ENCODE measurements around the gene OPCML.

The OPCML gene

DNA sequence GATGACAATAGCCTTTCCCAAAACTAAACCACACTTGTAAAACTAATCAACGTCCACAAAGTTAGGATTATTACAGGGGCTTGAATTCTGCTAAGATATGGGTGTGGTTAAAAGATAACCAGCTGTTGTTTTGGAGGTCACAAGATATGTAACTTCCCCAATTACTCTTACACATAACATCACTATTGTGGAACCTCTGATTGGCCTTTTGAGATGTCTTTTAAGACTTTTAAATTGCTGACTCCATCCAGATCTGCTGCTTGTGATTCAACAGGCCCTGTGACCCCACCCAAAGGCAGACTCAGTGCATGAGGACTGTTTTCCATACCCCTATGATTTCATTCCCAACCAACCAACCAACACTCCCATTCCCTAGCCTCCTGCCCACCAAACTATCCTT, 893.9 kb downstream of the OPCML start:
- Histone ChIP-seq H3K4me1 (ENCODE audit: control insufficient read depth in 2 of 2, insufficient read depth in 1 of 2, low read depth in 1 of 2, low read length in 2 of 2) (peaks cover 0 to 4% of the 10 kb centered on the region in 2 donors), H2AFZ (ENCODE audit: low read length) (no peak overlapping the region), H4K91ac (ENCODE audit: low read depth, low read length, poor library complexity) (no peak overlapping the region), H3K4ac (ENCODE audit: low read length) (no peak overlapping the region), H3K27ac (replicated peaks; ENCODE audit: low read length) (no peak overlapping the region), H3K18ac (ENCODE audit: low read length) (no peak overlapping the region), H3K27me3 (ENCODE audit: control insufficient read depth in 3 of 3, insufficient read depth in 3 of 3, low read depth in 1 of 3, low read length in 3 of 3) (no peaks in the 10 kb centered on the region), H3K23ac (ENCODE audit: low read depth, low read length, poor library complexity) (no peak overlapping the region), H2BK12ac (ENCODE audit: low read length) (no peak overlapping the region), H2BK15ac (ENCODE audit: low read length) (no peak overlapping the region), H2BK120ac (ENCODE audit: low read depth, low read length) (no peak overlapping the region), H3K9me3 (replicated peaks in 1 of 2; ENCODE audit: control insufficient read depth in 2 of 2, insufficient read depth in 1 of 2, low read depth in 1 of 2, low read length in 2 of 2) (no peaks in the 10 kb centered on the region), H3K14ac (ENCODE audit: low read length) (no peak overlapping the region), H2BK5ac (ENCODE audit: low read length) (no peak overlapping the region), H4K8ac (ENCODE audit: low read depth, low read length) (no peak overlapping the region), H3K9ac (ENCODE audit: low read depth, low read length, poor library complexity) (no peak overlapping the region), H3K79me1 (ENCODE audit: low read depth, low read length) (no peaks in the 10 kb centered on the region), H3K4me3 (ENCODE audit: low read length in 2 of 2) (no peak overlapping the region), H3K4me2 (ENCODE audit: insufficient read depth, low read length, poor library complexity, severe bottlenecking) (no peak overlapping the region), H3K36me3 (replicated peaks in 1 of 2; ENCODE audit: control insufficient read depth in 2 of 2, insufficient read depth in 2 of 2, low read length in 2 of 2) (no peaks in the 10 kb centered on the region), H2AK5ac (ENCODE audit: low read depth, low read length) (no peak overlapping the region)
- no CpG with 5 or more reads among the region's 1 CpG for WGBS, 2 donors (ENCODE audit: extremely low coverage in 2 of 2, insufficient read length in 2 of 2, insufficient replicate concordance in 1 of 2)
- no peak for DNase-seq (ENCODE audit: low spot score)

DNA sequence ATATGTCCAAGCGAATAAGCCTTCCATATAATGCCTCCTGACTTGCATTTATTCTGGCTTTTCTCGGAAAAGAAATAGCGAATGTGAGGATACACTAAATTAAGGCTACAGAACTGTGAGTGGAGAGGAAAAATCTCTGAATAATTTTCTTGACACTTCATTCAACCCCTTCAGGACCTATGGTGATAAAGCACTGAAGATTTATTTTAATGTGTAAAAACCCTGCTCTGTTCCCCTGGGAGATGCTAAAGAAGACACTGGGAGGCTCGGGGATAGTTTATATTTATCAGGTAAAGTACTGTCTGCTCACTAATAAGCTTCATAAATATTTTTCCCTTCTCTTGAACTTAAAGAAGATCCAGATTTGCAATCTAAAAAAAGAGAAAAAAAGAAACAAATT, 895.8 kb downstream of the OPCML start:
- no peak overlapping the region for H3K9ac ChIP-seq (ENCODE audit: low read depth, low read length, poor library complexity)
- H3K36me3 ChIP-seq (replicated peaks in 1 of 2; ENCODE audit: control insufficient read depth in 2 of 2, insufficient read depth in 2 of 2, low read length in 2 of 2): no peaks in the 10 kb centered on the region
- no peak overlapping the region for H2BK15ac ChIP-seq (ENCODE audit: low read length)
- H3K4me1 ChIP-seq (ENCODE audit: control insufficient read depth in 2 of 2, insufficient read depth in 1 of 2, low read depth in 1 of 2, low read length in 2 of 2): no peaks in the 10 kb centered on the region
- H2BK12ac ChIP-seq (ENCODE audit: low read length): no peak overlapping the region
- H3K79me1 ChIP-seq (ENCODE audit: low read depth, low read length): no peaks in the 10 kb centered on the region
- H3K18ac ChIP-seq (ENCODE audit: low read length): no peak overlapping the region
- H2BK5ac ChIP-seq (ENCODE audit: low read length): no peak overlapping the region
- no peak overlapping the region for H3K4me2 ChIP-seq (ENCODE audit: insufficient read depth, low read length, poor library complexity, severe bottlenecking)
- WGBS, 2 donors (ENCODE audit: extremely low coverage in 2 of 2, insufficient read length in 2 of 2, insufficient replicate concordance in 1 of 2): no CpG with 5 or more reads among the region's 4 CpGs
- no peak overlapping the region for H3K4me3 ChIP-seq (ENCODE audit: low read length in 2 of 2)
- H2AK5ac ChIP-seq (ENCODE audit: low read depth, low read length): no peak overlapping the region
- DNase-seq (ENCODE audit: low spot score): no peak
- no peak overlapping the region for H4K8ac ChIP-seq (ENCODE audit: low read depth, low read length)
- no peak overlapping the region for H3K23ac ChIP-seq (ENCODE audit: low read depth, low read length, poor library complexity)
- no peak overlapping the region for H3K4ac ChIP-seq (ENCODE audit: low read length)
- H2AFZ ChIP-seq (ENCODE audit: low read length): no peak overlapping the region
- no peak overlapping the region for H3K14ac ChIP-seq (ENCODE audit: low read length)
- no peak overlapping the region for H4K91ac ChIP-seq (ENCODE audit: low read depth, low read length, poor library complexity)
- no peak overlapping the region for H2BK120ac ChIP-seq (ENCODE audit: low read depth, low read length)
- H3K9me3 ChIP-seq (replicated peaks in 1 of 2; ENCODE audit: control insufficient read depth in 2 of 2, insufficient read depth in 1 of 2, low read depth in 1 of 2, low read length in 2 of 2): no peaks in the 10 kb centered on the region
- no peaks in the 10 kb centered on the region for H3K27me3 ChIP-seq (ENCODE audit: control insufficient read depth in 3 of 3, insufficient read depth in 3 of 3, low read depth in 1 of 3, low read length in 3 of 3)
- H3K27ac ChIP-seq (replicated peaks; ENCODE audit: low read length): no peak overlapping the region

DNA sequence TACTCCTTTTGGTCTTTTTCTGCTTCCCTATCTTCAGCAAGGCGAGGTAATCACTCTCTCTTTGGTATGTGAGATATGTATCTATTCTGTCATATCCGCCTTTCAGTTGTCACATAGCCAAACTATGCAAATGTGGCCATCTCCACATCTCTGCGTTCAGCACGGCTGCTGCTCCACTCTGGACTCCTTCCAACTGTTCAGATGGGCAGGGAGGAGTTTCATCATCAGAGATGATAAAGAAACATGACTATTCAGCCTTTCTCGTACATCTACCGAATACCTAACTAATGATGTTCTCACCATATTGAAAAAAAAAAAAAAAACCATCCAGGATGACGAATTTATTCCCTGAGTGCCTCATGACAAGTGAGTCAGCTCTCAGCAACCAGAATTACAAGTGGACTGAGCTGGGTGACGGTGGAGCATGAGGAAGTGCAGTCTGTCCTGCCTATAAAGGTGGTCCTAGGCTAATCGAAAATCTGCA, 899.6 kb downstream of the OPCML start:
- Histone ChIP-seq H3K18ac (ENCODE audit: low read length) (no peak overlapping the region), H3K9ac (ENCODE audit: low read depth, low read length, poor library complexity) (no peak overlapping the region), H2BK5ac (ENCODE audit: low read length) (no peak overlapping the region), H2BK120ac (ENCODE audit: low read depth, low read length) (no peak overlapping the region), H3K14ac (ENCODE audit: low read length) (no peak overlapping the region), H3K79me1 (ENCODE audit: low read depth, low read length) (no peaks in the 10 kb centered on the region), H3K4me2 (ENCODE audit: insufficient read depth, low read length, poor library complexity, severe bottlenecking) (no peak overlapping the region), H3K4me3 (ENCODE audit: low read length in 2 of 2) (no peak overlapping the region), H3K9me3 (replicated peaks in 1 of 2; ENCODE audit: control insufficient read depth in 2 of 2, insufficient read depth in 1 of 2, low read depth in 1 of 2, low read length in 2 of 2) (no peaks in the 10 kb centered on the region), H4K91ac (ENCODE audit: low read depth, low read length, poor library complexity) (no peak overlapping the region), H2BK12ac (ENCODE audit: low read length) (no peak overlapping the region), H3K23ac (ENCODE audit: low read depth, low read length, poor library complexity) (no peak overlapping the region), H2AFZ (ENCODE audit: low read length) (no peak overlapping the region), H2AK5ac (ENCODE audit: low read depth, low read length) (no peak overlapping the region), H3K27ac (replicated peaks; ENCODE audit: low read length) (no peak overlapping the region), H3K27me3 (ENCODE audit: control insufficient read depth in 3 of 3, insufficient read depth in 3 of 3, low read depth in 1 of 3, low read length in 3 of 3) (no peaks in the 10 kb centered on the region), H3K36me3 (replicated peaks in 1 of 2; ENCODE audit: control insufficient read depth in 2 of 2, insufficient read depth in 2 of 2, low read length in 2 of 2) (no peaks in the 10 kb centered on the region), H3K4me1 (ENCODE audit: control insufficient read depth in 2 of 2, insufficient read depth in 1 of 2, low read depth in 1 of 2, low read length in 2 of 2) (no peaks in the 10 kb centered on the region), H4K8ac (ENCODE audit: low read depth, low read length) (no peak overlapping the region), H3K4ac (ENCODE audit: low read length) (no peak overlapping the region), H2BK15ac (ENCODE audit: low read length) (no peak overlapping the region)
- no peak for DNase-seq (ENCODE audit: low spot score)
- no CpG with 5 or more reads among the region's 9 CpGs for WGBS, 2 donors (ENCODE audit: extremely low coverage in 2 of 2, insufficient read length in 2 of 2, insufficient replicate concordance in 1 of 2)

DNA sequence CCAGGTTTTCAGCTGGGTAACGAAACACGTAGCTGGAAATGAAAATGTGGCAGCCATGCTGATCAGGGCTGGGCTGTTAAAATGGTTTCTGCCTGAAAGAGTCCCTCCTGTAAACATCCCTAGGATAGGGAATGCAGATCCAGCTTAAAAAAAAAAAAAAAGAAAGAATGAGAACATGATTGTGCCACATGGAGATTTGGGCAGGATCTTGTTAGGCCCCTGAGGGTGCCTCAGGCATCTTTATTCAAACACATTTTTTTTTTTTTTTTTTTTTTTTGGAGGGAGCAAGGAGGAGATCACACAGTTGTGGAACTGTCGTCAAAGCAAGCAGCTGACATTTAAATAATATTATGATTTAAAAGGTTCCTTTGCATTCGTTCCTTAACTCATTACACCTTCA, 900.3 kb downstream of the OPCML start:
- no peak overlapping the region for H4K91ac ChIP-seq (ENCODE audit: low read depth, low read length, poor library complexity)
- no peak overlapping the region for H3K4me3 ChIP-seq (ENCODE audit: low read length in 2 of 2)
- no peak overlapping the region for H2AK5ac ChIP-seq (ENCODE audit: low read depth, low read length)
- no peak overlapping the region for H2BK15ac ChIP-seq (ENCODE audit: low read length)
- no peak overlapping the region for H3K27ac ChIP-seq (replicated peaks; ENCODE audit: low read length)
- H3K4me2 ChIP-seq (ENCODE audit: insufficient read depth, low read length, poor library complexity, severe bottlenecking): no peak overlapping the region
- H2BK12ac ChIP-seq (ENCODE audit: low read length): no peak overlapping the region
- H3K4ac ChIP-seq (ENCODE audit: low read length): no peak overlapping the region
- no peaks in the 10 kb centered on the region for H3K9me3 ChIP-seq (replicated peaks in 1 of 2; ENCODE audit: control insufficient read depth in 2 of 2, insufficient read depth in 1 of 2, low read depth in 1 of 2, low read length in 2 of 2)
- H4K8ac ChIP-seq (ENCODE audit: low read depth, low read length): no peak overlapping the region
- no CpG with 5 or more reads among the region's 4 CpGs for WGBS, 2 donors (ENCODE audit: extremely low coverage in 2 of 2, insufficient read length in 2 of 2, insufficient replicate concordance in 1 of 2)
- no peak overlapping the region for H2BK120ac ChIP-seq (ENCODE audit: low read depth, low read length)
- peak overlapping the region; percentile 23 for H2AFZ ChIP-seq (ENCODE audit: low read length)
- H3K9ac ChIP-seq (ENCODE audit: low read depth, low read length, poor library complexity): no peak overlapping the region
- DNase-seq (ENCODE audit: low spot score): no peak
- no peaks in the 10 kb centered on the region for H3K27me3 ChIP-seq (ENCODE audit: control insufficient read depth in 3 of 3, insufficient read depth in 3 of 3, low read depth in 1 of 3, low read length in 3 of 3)
- H3K4me1 ChIP-seq (ENCODE audit: control insufficient read depth in 2 of 2, insufficient read depth in 1 of 2, low read depth in 1 of 2, low read length in 2 of 2): no peaks in the 10 kb centered on the region
- no peaks in the 10 kb centered on the region for H3K79me1 ChIP-seq (ENCODE audit: low read depth, low read length)
- no peak overlapping the region for H3K23ac ChIP-seq (ENCODE audit: low read depth, low read length, poor library complexity)
- no peak overlapping the region for H2BK5ac ChIP-seq (ENCODE audit: low read length)
- H3K18ac ChIP-seq (ENCODE audit: low read length): no peak overlapping the region
- H3K36me3 ChIP-seq (replicated peaks in 1 of 2; ENCODE audit: control insufficient read depth in 2 of 2, insufficient read depth in 2 of 2, low read length in 2 of 2): no peaks in the 10 kb centered on the region
- no peak overlapping the region for H3K14ac ChIP-seq (ENCODE audit: low read length)
